Measurements from ENCODE around the gene NUAK1.

Gene NUAK1

GRCh38 chr12:106138633-106139421, at the start of gene NUAK1:
NUAK1 (minus strand) TSS chr12:106138954; CDS start chr12:106138653, 301 bp downstream.
- peak; percentile 42 for DNase-seq

DNA sequence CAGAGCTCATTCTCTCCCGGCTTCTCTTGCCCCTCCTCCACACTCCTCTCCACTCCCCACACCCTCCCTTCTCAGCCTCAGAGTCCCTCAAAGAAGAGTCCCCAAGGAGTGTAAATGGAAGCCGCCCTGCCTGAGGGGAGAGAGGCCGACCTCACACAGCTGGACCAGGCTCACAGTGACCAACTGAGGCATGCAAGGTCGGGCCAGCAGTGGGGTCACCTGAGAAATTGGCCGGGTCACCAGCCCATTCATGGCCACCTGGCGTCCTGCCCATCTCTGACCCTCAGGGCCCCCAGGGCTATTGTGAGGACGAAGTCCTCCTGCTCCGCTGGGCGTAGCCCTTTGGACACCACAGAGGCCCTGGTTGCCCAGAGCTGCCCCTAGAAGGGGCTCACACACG, 49.5 kb upstream of the NUAK1 start:
- no peak for DNase-seq

DNA sequence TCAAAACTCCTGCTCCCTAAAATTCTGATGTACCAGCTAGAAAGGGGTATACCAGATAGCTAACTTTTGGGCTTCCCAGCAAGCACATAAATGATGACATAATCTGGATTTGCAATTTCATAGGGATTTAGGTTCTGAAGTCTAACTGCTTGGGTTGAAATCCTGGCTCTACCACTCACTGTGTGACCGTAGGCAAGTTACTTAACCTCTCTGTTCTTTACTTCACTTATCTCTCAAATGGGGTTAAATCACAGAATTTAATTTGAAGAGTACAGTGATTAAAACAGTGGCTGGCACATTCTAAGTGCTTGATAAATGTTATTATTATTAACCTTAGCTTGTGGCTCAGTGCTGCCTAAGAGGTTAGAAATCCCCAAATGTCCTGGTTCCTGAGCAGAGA, 49.1 kb upstream of the NUAK1 start:
- no peak for DNase-seq

DNA sequence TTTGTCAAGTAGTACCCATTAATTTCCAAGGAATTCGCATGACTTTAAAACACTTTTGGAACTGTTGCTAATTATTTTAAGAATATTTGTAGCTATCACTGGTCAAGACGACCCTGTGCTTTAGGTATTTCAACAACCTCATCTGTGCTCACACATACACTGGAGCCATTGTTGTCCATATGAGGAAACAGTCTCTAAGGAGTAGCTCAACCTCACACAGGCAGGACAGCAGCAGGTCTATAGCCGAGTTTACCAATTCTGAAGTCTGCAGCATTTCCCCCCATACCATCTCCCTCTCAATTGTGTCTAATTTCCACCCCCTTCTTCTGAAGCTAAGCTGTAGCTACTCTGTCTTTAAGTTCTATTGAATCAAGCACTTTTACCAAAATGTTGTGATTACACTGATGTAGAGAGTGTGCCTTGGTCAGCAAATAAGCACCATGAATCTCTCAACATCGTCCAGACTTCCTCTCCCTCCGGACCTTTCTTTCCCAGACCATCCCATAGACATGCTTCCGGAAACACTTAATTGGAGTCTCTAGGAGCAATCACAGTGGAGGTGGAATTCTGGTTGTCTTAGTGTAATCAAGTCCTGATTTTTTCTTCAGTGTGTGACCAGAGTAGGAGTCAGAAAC, 48.5 kb upstream of the NUAK1 start:
- DNase-seq, result no peak

GRCh38 chr12:106183735-106184134, 45.0 kb upstream of the NUAK1 start:
- no peak for DNase-seq

DNA sequence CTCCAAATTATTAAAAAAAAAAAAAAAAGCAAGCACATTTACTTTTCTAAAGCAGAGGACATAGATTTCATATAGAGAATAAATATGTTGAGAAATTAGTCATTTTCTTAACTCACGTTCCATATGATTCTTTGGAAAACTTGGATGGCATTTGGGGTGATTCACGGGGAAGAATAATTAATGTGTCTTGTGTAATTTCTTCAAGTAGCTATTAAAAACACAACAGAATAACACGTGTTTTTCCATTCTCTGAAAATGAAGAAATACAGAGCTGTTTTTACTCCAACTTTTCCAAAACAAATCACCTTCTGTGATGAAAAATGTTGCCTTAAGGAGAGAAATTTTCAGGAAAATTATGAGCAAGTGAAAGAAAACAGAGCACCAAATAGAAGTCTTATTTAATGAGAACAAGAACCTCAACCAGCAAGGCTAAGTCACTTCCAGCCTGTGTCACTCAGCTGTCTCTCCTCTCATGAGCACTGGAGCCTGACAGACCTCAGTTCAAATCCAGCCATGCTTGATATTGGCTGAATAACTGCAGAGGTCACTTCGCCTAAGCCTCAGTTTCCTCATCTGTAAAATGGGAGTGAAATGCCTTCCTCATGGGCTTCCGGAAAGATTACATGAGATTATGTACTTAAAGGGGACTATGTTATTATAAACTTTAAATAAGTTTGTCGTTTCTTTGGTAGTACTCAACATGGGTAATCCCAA, 42.8 kb upstream of the NUAK1 start:
- no peak for DNase-seq

DNA sequence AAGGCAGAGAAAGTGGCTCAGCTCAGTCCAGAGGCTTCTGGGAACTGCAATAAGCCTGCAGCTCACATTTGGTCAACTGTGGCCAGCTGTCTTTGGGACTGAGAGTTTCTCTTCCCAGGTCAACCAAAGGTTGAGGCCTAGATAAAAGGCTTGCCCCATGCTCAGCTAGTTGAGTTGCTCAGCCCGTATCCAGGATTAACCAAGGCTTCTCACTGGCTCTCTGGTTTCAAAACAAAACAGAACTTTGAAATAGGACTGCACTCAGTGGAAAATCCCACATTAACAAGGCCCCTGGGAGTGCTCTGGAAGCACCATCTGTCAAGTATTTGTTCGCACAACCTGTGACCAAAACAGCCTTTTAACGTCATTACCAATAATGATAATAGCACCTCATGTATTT, 40.3 kb upstream of the NUAK1 start:
- DNase-seq, result no peak

GRCh38 chr12:106178562-106178961, 39.8 kb upstream of the NUAK1 start:
- DNase-seq, result no peak

- DNase-seq, result no peak
Measured at GRCh38 chr12:106176560-106176959, 37.8 kb upstream of the NUAK1 start.

GRCh38 chr12:106174876-106175275, 36.1 kb upstream of the NUAK1 start:
- no peak for DNase-seq

- DNase-seq, result no peak
Measured at GRCh38 chr12:106173442-106173841, 34.7 kb upstream of the NUAK1 start.

DNA sequence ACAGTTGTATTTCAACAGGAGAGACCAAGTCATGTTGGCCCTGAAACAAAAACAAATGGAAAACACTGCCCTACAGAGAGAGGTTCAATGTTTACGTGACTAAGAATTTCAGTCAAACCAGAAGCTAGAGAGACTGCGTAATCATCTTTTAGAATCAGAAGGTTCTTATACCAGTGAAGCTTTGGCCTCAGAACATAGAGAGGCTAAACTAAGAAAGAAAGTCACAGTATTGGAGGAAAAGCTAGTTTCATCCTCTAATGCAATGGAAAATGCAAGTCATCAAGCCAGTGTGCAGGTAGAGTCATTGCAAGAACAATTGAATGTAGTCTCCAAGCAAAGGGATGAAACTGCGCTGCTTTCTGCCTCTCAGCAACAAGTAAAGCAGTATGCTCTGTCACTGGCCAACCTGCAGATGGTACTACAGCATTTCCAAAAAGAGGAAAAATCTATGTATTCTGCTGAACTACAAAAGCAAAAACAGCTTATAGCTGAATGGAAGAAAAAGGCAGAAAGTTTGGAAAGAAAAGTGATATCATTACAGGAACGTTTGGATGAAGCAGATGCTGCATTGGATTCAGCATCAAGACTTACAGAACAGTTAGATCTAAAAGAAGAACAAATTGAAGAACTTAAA, 32.5 kb upstream of the NUAK1 start:
- no peak for DNase-seq

- no peak for DNase-seq
Measured at GRCh38 chr12:106170285-106170684, 31.5 kb upstream of the NUAK1 start.

DNA sequence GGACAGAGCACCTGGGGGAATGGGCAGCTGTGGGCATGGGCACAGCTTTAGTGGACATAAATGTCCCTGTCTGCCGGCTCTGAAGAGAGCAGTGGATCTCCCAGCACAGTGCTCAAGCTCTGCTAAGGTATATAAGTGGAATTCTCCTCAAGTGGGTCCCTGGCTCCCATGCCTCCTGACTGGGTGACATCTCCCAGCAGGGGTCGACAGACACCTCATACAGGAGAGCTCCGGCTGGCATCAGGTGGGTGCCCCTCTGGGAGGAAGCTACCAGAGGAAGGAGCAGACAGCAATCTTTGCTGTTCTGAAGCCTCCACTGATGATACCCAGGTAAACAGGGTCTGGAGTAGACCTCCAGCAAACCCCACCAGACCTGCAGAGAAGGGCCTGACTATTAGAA, 25.0 kb upstream of the NUAK1 start:
- DNase-seq, result no peak

DNA sequence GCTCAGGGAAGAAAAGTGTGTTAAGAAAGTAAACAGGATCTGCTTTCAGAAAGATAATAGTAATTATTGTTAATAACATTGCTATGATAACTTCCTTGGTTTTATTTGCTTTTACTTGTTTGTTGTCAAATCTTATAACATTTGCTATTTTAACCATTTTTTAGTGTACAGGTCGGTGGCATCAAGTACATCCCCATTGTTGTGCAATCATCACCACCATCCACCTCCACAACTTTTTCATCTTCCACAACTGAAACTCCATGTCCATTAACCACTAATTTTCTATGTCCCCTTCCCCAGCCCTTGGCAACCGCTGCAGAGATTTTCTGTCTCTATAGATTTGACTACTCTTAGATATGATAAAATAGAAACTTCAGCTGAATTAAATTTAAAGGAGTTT, 22.7 kb upstream of the NUAK1 start:
- no peak for DNase-seq

DNA sequence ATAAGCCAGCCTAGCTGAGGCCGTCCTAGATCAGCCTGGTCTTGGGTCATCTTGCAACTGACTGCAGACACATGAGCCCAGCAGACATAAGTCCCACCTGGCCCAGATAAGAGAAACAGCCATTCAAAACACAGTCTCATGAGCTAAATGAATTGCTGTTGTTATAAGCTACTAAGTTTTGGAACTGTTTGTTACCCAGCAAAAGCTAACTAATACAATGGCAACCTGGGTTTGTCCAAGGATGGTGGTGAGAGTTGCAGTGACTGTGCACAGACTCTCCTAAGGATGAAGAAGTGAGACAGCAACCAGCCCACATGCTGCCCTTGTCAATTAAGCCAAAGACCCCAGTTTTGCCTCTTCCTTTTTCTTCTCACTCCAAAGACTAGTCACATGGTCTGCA, 22.2 kb upstream of the NUAK1 start:
- no peak for DNase-seq

DNA sequence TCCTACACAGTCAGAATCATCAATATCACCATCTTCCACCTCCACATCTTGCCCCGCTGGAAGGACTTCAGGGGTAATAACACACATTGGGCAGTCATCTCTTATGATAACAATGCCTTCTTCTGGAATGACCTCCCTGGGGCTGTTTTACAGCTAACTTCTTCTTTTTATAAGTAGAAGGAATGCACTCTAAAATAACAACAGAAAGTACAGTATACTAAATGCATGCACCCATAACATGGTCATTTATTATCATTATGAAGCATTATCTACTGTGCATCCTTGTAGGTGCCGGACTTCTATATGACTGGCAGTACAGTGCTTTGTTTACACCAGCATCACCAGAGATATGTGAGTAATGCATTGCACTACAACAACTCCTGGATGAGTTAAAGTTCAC, 19.0 kb upstream of the NUAK1 start:
- no peak for DNase-seq

GRCh38 chr12:106154751-106155273, 16.1 kb upstream of the NUAK1 start:
- DNase-seq, result no peak

GRCh38 chr12:106152334-106152733, 13.6 kb upstream of the NUAK1 start:
- peak; percentile 45 for DNase-seq

- no peak for DNase-seq
Measured at GRCh38 chr12:106150555-106150954, 11.8 kb upstream of the NUAK1 start.

GRCh38 chr12:106149096-106149784, 10.5 kb upstream of the NUAK1 start:
- DNase-seq, result no peak

- peak; percentile 89 for DNase-seq
Measured at GRCh38 chr12:106147956-106148355, 9.2 kb upstream of the NUAK1 start.

DNA sequence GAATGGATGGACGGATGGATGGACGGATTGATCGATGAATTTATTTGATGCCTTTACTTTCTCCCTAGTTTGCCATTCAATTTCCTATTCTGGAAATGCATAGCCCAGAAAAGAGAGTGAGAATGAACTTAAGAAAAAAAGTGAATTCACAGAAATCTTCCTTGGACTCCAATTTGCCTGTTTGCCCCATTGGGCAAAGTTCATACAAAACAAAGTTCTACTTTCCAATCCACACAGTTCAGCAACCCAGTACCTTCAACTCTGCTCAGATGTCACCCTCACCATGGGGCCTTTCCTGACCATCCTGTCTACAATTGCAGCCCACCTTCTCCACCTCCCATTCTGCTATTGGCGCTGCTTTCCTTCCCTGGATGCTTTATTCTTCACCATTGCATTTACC, 8.2 kb upstream of the NUAK1 start:
- DNase-seq, result no peak
